PFSK-1 (cell line): ENCODE data around the gene MAML2.

Source experiments
- FOXP2 ChIP-seq: optimal IDR thresholded peaks from 2 replicates; pipeline ENCODE3; 2011; ENCODE audit warnings: borderline replicate concordance, control low read depth, inconsistent platforms; ENCODE audit not compliant: insufficient read depth; ENCODE audit errors: extremely low read length, extremely low read depth
- POLR2AphosphoS5 ChIP-seq: IDR thresholded peaks from 2 replicates; pipeline ENCODE4 v1.6.1; 2012; ENCODE audit warnings: low read depth, mild to moderate bottlenecking, control low read depth, low read length, moderate library complexity
- SIN3A ChIP-seq: IDR thresholded peaks from 2 replicates; pipeline ENCODE4 v1.6.1; 2012; ENCODE audit warnings: mild to moderate bottlenecking, low read length, moderate library complexity, borderline replicate concordance; ENCODE audit not compliant: insufficient read depth
- TAF1 ChIP-seq: IDR thresholded peaks from 2 replicates; pipeline ENCODE4 v1.6.1; 2012; ENCODE audit warnings: low read length, control low read depth, borderline replicate concordance; ENCODE audit not compliant: insufficient read depth
- TF ChIP-seq, protein P1 (sequence below), 2 experiments: IDR thresholded peaks; 2 replicates each; pipeline versions ENCODE4 v1.6.1 to v1.8.0; 2011 to 2012; ENCODE audit warnings: low read depth in 2 of 2, low read length in 2 of 2, control low read depth in 1 of 2, inconsistent platforms in 1 of 2, mild to moderate bottlenecking in 1 of 2, moderate library complexity in 1 of 2; ENCODE audit not compliant: insufficient read depth in 1 of 2

- TF ChIP-seq POLR2AphosphoS5 (no peak), TAF1 (no peak), SIN3A (no peak), FOXP2 (no peak)
- TF ChIP-seq, protein P1, sequence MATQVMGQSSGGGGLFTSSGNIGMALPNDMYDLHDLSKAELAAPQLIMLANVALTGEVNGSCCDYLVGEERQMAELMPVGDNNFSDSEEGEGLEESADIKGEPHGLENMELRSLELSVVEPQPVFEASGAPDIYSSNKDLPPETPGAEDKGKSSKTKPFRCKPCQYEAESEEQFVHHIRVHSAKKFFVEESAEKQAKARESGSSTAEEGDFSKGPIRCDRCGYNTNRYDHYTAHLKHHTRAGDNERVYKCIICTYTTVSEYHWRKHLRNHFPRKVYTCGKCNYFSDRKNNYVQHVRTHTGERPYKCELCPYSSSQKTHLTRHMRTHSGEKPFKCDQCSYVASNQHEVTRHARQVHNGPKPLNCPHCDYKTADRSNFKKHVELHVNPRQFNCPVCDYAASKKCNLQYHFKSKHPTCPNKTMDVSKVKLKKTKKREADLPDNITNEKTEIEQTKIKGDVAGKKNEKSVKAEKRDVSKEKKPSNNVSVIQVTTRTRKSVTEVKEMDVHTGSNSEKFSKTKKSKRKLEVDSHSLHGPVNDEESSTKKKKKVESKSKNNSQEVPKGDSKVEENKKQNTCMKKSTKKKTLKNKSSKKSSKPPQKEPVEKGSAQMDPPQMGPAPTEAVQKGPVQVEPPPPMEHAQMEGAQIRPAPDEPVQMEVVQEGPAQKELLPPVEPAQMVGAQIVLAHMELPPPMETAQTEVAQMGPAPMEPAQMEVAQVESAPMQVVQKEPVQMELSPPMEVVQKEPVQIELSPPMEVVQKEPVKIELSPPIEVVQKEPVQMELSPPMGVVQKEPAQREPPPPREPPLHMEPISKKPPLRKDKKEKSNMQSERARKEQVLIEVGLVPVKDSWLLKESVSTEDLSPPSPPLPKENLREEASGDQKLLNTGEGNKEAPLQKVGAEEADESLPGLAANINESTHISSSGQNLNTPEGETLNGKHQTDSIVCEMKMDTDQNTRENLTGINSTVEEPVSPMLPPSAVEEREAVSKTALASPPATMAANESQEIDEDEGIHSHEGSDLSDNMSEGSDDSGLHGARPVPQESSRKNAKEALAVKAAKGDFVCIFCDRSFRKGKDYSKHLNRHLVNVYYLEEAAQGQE (IDR thresholded peaks at IDR 0.05; ENCODE audit: insufficient read depth in 1 of 2, low read depth in 2 of 2, low read length in 2 of 2), result no peak
Observed at GRCh38 chr11:96306600-96306932, 36.4 kb downstream of the MAML2 start.
